Measurements from ENCODE around the gene TARDBP. TPM values are rescaled to one million over a fixed set of nuclear protein-coding genes. Genes with fewer than 3 reads are reported as not detected.

Gene TARDBP
- total and polyA plus RNA-seq, 9 donors = 106 to 175 (median 143) TPM

GRCh38 chr1:11067716-11068599 is 55.5 kb downstream of the TARDBP start:
- no peaks in the 10 kb centered on the region for H3K4me1 ChIP-seq (ENCODE audit: insufficient read depth)
- H3K4me3 ChIP-seq = no peak overlapping the region
- intact Hi-C loops (cut with DNase I) = no loop called here
- no peak overlapping the region for H3K27ac ChIP-seq
- 82 to 85% (median 83%) methylated on average over 18 of the region's 18 CpGs for WGBS, 3 donors
- no peaks in the 10 kb centered on the region for H3K27me3 ChIP-seq
- TF ChIP-seq EP300 (IDR thresholded peaks at IDR 0.05) (no peak), POLR2A (IDR thresholded peaks at IDR 0.05) (no peak)
- peaks cover 0 to 4% of the 10 kb centered on the region in 2 donors for H3K9me3 ChIP-seq
- peak in 2 of 5 donors; percentile 3 to 19 for DNase-seq
- H3K36me3 ChIP-seq = no peaks in the 10 kb centered on the region

GRCh38 chr1:11068600-11069473 is 56.4 kb downstream of the TARDBP start:
- WGBS, 3 donors = 90 to 92% (median 91%) methylated on average over 17 of the region's 17 CpGs
- H3K4me3 ChIP-seq = no peak overlapping the region
- no peaks in the 10 kb centered on the region for H3K36me3 ChIP-seq

GRCh38 chr1:11070876-11071275 is 58.4 kb downstream of the TARDBP start:
- no peak overlapping the region for H3K4me3 ChIP-seq
- no peak overlapping the region for H3K27ac ChIP-seq
- intact Hi-C loops (cut with DNase I) = no loop called here
- no peaks in the 10 kb centered on the region for H3K9me3 ChIP-seq
- no peaks in the 10 kb centered on the region for H3K27me3 ChIP-seq
- 80 to 84% (median 82%) methylated on average over 11 of the region's 11 CpGs for WGBS, 3 donors
- H3K4me1 ChIP-seq (ENCODE audit: insufficient read depth) = no peaks in the 10 kb centered on the region
- H3K36me3 ChIP-seq = no peaks in the 10 kb centered on the region
- peak in 1 of 5 donors; percentile 15 for DNase-seq
- TF ChIP-seq EP300 (IDR thresholded peaks at IDR 0.05) (no peak), POLR2A (IDR thresholded peaks at IDR 0.05) (no peak), CTCF (IDR thresholded peaks at IDR 0.05) (no peak)

More at GRCh38 chr1:11068600-11069473, 56.4 kb downstream of the TARDBP start:
- H3K9me3 ChIP-seq = peaks cover 0 to 4% of the 10 kb centered on the region in 2 donors
- no peaks in the 10 kb centered on the region for H3K4me1 ChIP-seq (ENCODE audit: insufficient read depth)
- intact Hi-C loops (cut with DNase I) = no loop called here
- DNase-seq = peak in 2 of 5 donors; percentile 4 to 7
- no peak overlapping the region for H3K27ac ChIP-seq
- no peaks in the 10 kb centered on the region for H3K27me3 ChIP-seq
- TF ChIP-seq POLR2A (IDR thresholded peaks at IDR 0.05) (no peak), EP300 (IDR thresholded peaks at IDR 0.05) (no peak), CTCF (IDR thresholded peaks at IDR 0.05) (no peak)

- intact Hi-C loops (cut with DNase I) = no loop called here
- peak in 1 of 5 donors; percentile 17 for DNase-seq
- Histone ChIP-seq H3K4me1 (ENCODE audit: insufficient read depth) (no peaks in the 10 kb centered on the region), H3K36me3 (no peaks in the 10 kb centered on the region), H3K27ac (no peak overlapping the region), H3K9me3 (no peaks in the 10 kb centered on the region), H3K4me3 (no peak overlapping the region), H3K27me3 (no peaks in the 10 kb centered on the region)
- WGBS, 3 donors = 73 to 83% (median 78%) methylated on average over 15 of the region's 15 CpGs
- TF ChIP-seq POLR2A (IDR thresholded peaks at IDR 0.05) (no peak), CTCF (IDR thresholded peaks at IDR 0.05) (no peak), EP300 (IDR thresholded peaks at IDR 0.05) (no peak)
Measured at GRCh38 chr1:11071463-11072215, 59.2 kb downstream of the TARDBP start.
